Astrocyte of the cerebellum (primary cell): ENCODE measurements around the gene P2RX2.

ENCODE experiments used
- DNase-seq: peaks from one replicate; pipeline ENCODE4 v3.0.0-alpha.2; 2011; ENCODE audit warnings: low read depth
- H3K4me3 ChIP-seq: 2 replicates; pipeline ENCODE4 v1.5.1; 2011; ENCODE audit warnings: mild to moderate bottlenecking, low read depth, low read length, moderate library complexity
- in situ Hi-C: cut with HindIII; loops from 2 replicates; pipeline ENCODE4 v1.10.0; 2017; ENCODE audit warnings: low sequenced_read_pairs
- TF ChIP-seq, protein P1 (sequence below): IDR thresholded peaks from 2 replicates; pipeline ENCODE4 v1.5.1; 2012; ENCODE audit warnings: low read length, low read depth, moderate library complexity, mild to moderate bottlenecking; ENCODE audit errors: missing control alignments

Gene P2RX2

DNA sequence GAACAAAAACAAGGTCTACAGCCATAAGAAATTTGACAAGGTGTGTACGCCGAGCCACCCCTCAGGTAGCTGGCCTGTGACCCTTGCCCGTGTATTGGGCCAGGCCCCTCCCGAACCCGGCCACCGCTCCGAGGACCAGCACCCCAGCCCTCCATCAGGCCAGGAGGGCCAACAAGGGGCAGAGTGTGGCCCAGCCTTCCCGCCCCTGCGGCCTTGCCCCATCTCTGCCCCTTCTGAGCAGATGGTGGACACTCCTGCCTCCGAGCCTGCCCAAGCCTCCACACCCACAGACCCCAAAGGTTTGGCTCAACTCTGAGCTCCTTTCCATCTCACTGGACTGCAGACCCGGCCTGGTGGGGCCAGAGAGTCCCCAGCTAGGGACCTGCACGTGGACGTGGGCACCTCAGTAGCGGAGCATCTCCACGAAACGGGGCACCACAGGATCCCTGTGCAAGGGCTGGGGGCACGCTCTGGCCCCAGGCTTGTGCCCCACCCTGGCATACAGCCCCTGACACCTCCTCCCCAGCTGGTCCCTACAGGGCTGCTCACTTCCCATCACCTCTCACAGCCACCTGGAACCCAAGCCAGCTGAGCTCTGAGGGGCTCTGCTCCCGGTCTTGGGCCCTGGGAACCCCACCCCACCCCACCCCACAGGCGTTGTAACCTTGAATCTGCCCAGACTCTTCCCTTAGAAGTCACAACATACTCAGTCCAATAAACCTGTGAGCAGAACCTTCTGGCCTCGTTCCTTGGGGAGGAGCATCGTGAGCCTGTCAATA, 3.3 kb downstream of the P2RX2 start:
- DNase-seq: no peak
- TF ChIP-seq, protein P1, sequence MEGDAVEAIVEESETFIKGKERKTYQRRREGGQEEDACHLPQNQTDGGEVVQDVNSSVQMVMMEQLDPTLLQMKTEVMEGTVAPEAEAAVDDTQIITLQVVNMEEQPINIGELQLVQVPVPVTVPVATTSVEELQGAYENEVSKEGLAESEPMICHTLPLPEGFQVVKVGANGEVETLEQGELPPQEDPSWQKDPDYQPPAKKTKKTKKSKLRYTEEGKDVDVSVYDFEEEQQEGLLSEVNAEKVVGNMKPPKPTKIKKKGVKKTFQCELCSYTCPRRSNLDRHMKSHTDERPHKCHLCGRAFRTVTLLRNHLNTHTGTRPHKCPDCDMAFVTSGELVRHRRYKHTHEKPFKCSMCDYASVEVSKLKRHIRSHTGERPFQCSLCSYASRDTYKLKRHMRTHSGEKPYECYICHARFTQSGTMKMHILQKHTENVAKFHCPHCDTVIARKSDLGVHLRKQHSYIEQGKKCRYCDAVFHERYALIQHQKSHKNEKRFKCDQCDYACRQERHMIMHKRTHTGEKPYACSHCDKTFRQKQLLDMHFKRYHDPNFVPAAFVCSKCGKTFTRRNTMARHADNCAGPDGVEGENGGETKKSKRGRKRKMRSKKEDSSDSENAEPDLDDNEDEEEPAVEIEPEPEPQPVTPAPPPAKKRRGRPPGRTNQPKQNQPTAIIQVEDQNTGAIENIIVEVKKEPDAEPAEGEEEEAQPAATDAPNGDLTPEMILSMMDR: no peak
- no peak overlapping the region for H3K4me3 ChIP-seq
- in situ Hi-C loops: no loop called here

DNA sequence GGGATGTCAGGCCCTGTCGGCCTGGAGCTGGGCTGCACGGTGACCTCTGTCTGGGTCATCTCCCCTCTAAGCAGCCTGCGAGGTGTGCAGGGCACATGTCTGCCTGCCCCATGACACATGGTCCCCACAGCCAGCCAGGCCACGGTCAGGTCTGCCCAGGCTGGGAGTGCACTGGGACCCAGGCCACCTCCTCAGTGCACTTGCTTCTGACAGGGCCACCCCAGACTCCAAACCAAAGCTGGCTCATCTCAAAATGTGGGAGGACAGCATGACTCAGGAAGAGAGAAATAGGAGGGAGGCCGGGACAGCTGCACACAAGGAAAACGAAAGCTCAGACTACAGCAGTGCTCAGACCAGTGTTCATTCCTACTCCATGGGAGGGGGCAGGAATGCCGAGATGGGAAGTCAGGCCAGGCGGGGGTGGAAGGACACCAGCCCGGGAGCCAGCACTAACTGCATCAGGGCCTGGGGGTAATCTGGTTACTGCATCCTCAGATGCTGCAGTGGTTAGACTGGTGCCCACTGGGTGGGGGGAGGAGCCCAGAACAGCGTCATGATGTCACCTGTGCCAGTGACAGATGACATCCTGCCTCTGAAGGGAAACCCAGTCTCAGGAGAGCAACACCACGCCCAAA, 4.0 kb downstream of the P2RX2 start:
- H3K4me3 ChIP-seq: no peak overlapping the region
- TF ChIP-seq, protein P1: no peak
- no peak for DNase-seq
- in situ Hi-C loops: no loop called here

DNA sequence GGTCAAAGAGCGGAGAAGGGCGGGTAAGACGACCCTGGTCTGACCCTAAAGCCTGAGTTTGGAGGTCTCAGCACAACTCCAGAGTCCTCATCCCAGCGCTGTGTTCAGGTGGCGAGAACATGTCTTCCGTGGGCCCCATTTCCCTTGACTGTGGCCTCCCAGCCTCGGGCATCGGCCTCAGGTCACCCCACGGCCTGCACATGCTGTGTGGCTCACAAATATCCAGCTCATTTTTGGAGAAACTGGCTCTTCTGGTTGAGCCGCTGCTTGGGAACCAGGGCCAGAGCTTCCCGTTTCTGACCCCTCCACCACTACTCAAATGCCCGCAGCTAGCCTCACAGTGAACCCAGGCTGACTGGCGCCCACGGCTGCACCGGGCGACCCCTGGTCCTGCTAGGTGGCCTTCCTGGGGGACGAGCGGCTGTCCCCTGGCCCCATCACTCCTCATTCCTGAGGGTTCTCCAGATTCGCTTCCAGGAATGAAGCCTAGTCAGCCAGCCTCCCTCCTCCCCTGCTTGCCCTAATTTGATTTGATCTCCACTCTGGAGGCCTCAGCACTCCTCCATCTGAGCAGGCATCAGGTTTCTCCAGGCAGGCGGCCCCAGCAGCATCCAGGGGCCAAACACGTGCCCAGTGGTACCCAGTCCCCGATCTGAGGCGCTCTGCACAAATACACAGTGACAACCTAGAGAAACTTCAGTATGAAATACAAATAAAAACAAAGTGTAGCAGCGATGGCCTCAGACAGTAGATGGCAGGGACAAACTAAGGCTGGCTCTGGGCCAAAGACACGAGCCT, 4.7 kb downstream of the P2RX2 start:
- no peak for DNase-seq
- H3K4me3 ChIP-seq: no peak overlapping the region
- TF ChIP-seq, protein P1: no peak
- in situ Hi-C loops: no loop called here

- TF ChIP-seq, protein P1: no peak
- no peak for DNase-seq
- H3K4me3 ChIP-seq: no peak overlapping the region
- in situ Hi-C loops: no loop called here
Observed at GRCh38 chr12:132624186-132624855, 5.7 kb downstream of the P2RX2 start.

- H3K4me3 ChIP-seq: no peak overlapping the region
- in situ Hi-C loops: no loop called here
- no peak for DNase-seq
- TF ChIP-seq, protein P1: no peak
Observed at GRCh38 chr12:132624910-132625630, 6.5 kb downstream of the P2RX2 start.
